H1 (cell line): ENCODE measurements around the gene GNG12. TPM values are rescaled to one million over a fixed set of nuclear protein-coding genes. Genes with fewer than 3 reads are reported as not detected.

ENCODE experiments used
- CTCF ChIA-PET: fragments of 300-600 bp; sonication (Branson Sonifier 250); formaldehyde crosslinking; loops from one replicate; lab custom pipeline; 2021; ENCODE audit not compliant: partially characterized antibody; lab: Charles Lee
- POLR2A ChIA-PET: fragments of 300-600 bp; sonication (Branson Sonifier 250); formaldehyde crosslinking; loops from one replicate; lab custom pipeline; 2021; ENCODE audit warnings: inconsistent platforms; ENCODE audit not compliant: partially characterized antibody; lab: Charles Lee
- DNase-seq, 2 experiments: peaks; one replicate each; pipeline versions ENCODE4 v3.0.0 to v3.0.0-alpha.2; 2010 to 2022; ENCODE audit warnings: low spot score in 2 of 2, low read depth in 1 of 2, mixed read lengths in 1 of 2
- FAIRE-seq: peaks from 2 replicates; lab custom pipeline; 2011; peaks lifted over from hg19 to GRCh38; lab: Jason Lieb, UNC
- H2AFZ ChIP-seq: 2 replicates; pipeline ENCODE4 v1.8.1; 2012; ENCODE audit warnings: low read length, inconsistent platforms
- H2AK5ac ChIP-seq: 2 replicates; pipeline ENCODE4 v1.6.1; 2013; ENCODE audit warnings: low read depth, low read length
- H2BK120ac ChIP-seq: replicated peaks from 2 replicates; pipeline ENCODE3; 2013; ENCODE audit warnings: low read depth, low read length, inconsistent platforms
- H2BK12ac ChIP-seq: 2 replicates; pipeline ENCODE4 v1.6.1; 2013; ENCODE audit warnings: low read depth, low read length
- H2BK15ac ChIP-seq: 2 replicates; pipeline ENCODE4 v1.6.1; 2013; ENCODE audit warnings: low read length
- H2BK20ac ChIP-seq: 2 replicates; pipeline ENCODE4 v1.6.1; 2013; ENCODE audit warnings: low read length
- H2BK5ac ChIP-seq: 2 replicates; pipeline ENCODE4 v1.6.1; 2013; ENCODE audit warnings: low read depth, low read length
- H3K14ac ChIP-seq: 2 replicates; pipeline ENCODE4 v1.6.1; 2013; ENCODE audit warnings: inconsistent platforms; ENCODE audit not compliant: insufficient read length
- H3K18ac ChIP-seq: 2 replicates; pipeline ENCODE4 v1.6.1; 2013; ENCODE audit warnings: low read length; ENCODE audit errors: extremely low read depth
- H3K23ac ChIP-seq: 2 replicates; pipeline ENCODE4 v1.6.1; 2013; ENCODE audit warnings: inconsistent platforms; ENCODE audit not compliant: insufficient read length
- H3K23me2 ChIP-seq: 2 replicates; pipeline ENCODE4 v1.6.1; 2013; ENCODE audit warnings: low read depth, low read length
- H3K27ac ChIP-seq: 2 replicates; pipeline ENCODE4 v1.6.1; 2011; ENCODE audit warnings: low read depth, low read length, inconsistent platforms
- H3K27me3 ChIP-seq, 4 experiments: replicated peaks in 1 of 4; 1 replicate in 1 of 4; 2 replicates in 3 of 4; pipeline versions ENCODE4 v1.6.1 to v1.8.1; 2011 to 2013; ENCODE audit warnings: low read length in 3 of 4, mild to moderate bottlenecking in 3 of 4, inconsistent platforms in 2 of 4, mixed read lengths in 2 of 4, moderate library complexity in 1 of 4; ENCODE audit not compliant: control insufficient read depth in 3 of 4, insufficient read depth in 3 of 4; ENCODE audit errors: extremely low read depth in 1 of 4
- H3K36me3 ChIP-seq, 4 experiments: 2 replicates each; pipeline versions ENCODE4 v1.6.1 to v1.8.1; 2011 to 2013; ENCODE audit warnings: mild to moderate bottlenecking in 4 of 4, low read length in 3 of 4, moderate library complexity in 2 of 4, control low read depth in 1 of 4, inconsistent platforms in 1 of 4; ENCODE audit not compliant: insufficient read depth in 4 of 4, control insufficient read depth in 2 of 4
- H3K4ac ChIP-seq: replicated peaks from 2 replicates; pipeline ENCODE3; 2013; ENCODE audit warnings: low read length, low read depth, mixed read lengths, inconsistent platforms; ENCODE audit not compliant: insufficient read length
- H3K4me1 ChIP-seq, 4 experiments: replicated peaks in 1 of 4; 1 replicate in 1 of 4; 2 replicates in 3 of 4; pipeline versions ENCODE4 v1.6.1 to v1.8.1; 2011 to 2013; ENCODE audit warnings: low read length in 3 of 4, inconsistent platforms in 2 of 4, mixed read lengths in 1 of 4; ENCODE audit not compliant: insufficient read depth in 4 of 4, control insufficient read depth in 3 of 4
- H3K4me2 ChIP-seq, 2 experiments: 2 replicates each; pipeline versions ENCODE4 v1.6.1 to v1.8.1; 2011 to 2013; ENCODE audit warnings: low read depth in 2 of 2, low read length in 2 of 2, control low read depth in 1 of 2, inconsistent platforms in 1 of 2, mild to moderate bottlenecking in 1 of 2; ENCODE audit not compliant: insufficient read depth in 1 of 2
- H3K4me3 ChIP-seq, 4 experiments: fragments of 200-600, 300-600 bp in 1 of 4; sonication (generic), shearing (Covaris generic), sonication (Bioruptor Twin) in 1 of 4; 2 replicates each; pipeline versions ENCODE4 v1.5.1 to v1.8.1; 2011 to 2016; ENCODE audit warnings: low read length in 4 of 4, low read depth in 3 of 4, control low read depth in 2 of 4, inconsistent platforms in 2 of 4, mild to moderate bottlenecking in 2 of 4, mixed read lengths in 1 of 4, moderate library complexity in 1 of 4; ENCODE audit not compliant: insufficient read depth in 2 of 4; ENCODE audit errors: extremely low read depth in 1 of 4
- H3K56ac ChIP-seq: replicated peaks from 2 replicates; pipeline ENCODE3; 2013; ENCODE audit warnings: low read depth, mild to moderate bottlenecking, mixed read lengths, low read length, inconsistent platforms; ENCODE audit not compliant: insufficient read length
- H3K79me1 ChIP-seq: 2 replicates; pipeline ENCODE4 v1.6.1; 2013; ENCODE audit warnings: low read depth, low read length, control low read depth
- H3K79me2 ChIP-seq, 2 experiments: 2 replicates each; pipeline versions ENCODE4 v1.6.1 to v1.8.1; 2012 to 2013; ENCODE audit warnings: low read length in 2 of 2, mild to moderate bottlenecking in 2 of 2, inconsistent platforms in 1 of 2; ENCODE audit not compliant: insufficient read depth in 2 of 2, control insufficient read depth in 1 of 2
- H3K9ac ChIP-seq, 4 experiments: replicated peaks in 1 of 4; 1 replicate in 1 of 4; 2 replicates in 3 of 4; pipeline versions ENCODE4 v1.6.1 to v1.8.1; 2011 to 2013; ENCODE audit warnings: low read depth in 3 of 4, low read length in 3 of 4, control low read depth in 2 of 4, mild to moderate bottlenecking in 2 of 4, moderate library complexity in 2 of 4, inconsistent platforms in 1 of 4; ENCODE audit errors: extremely low read depth in 1 of 4
- H3K9me3 ChIP-seq, 2 experiments: 2 replicates each; pipeline versions ENCODE4 v1.6.1 to v1.8.1; 2012 to 2013; ENCODE audit warnings: mild to moderate bottlenecking in 2 of 2, moderate library complexity in 2 of 2, control low read depth in 1 of 2, inconsistent platforms in 1 of 2, low read depth in 1 of 2, low read length in 1 of 2, mixed read lengths in 1 of 2; ENCODE audit not compliant: insufficient read depth in 2 of 2
- H4K20me1 ChIP-seq, 2 experiments: replicated peaks in 1 of 2; 2 replicates each; pipeline versions ENCODE3 to v1.8.1; 2011 to 2013; ENCODE audit warnings: inconsistent platforms in 2 of 2, low read length in 2 of 2, mild to moderate bottlenecking in 1 of 2; ENCODE audit not compliant: insufficient read depth in 2 of 2, control insufficient read depth in 1 of 2
- H4K5ac ChIP-seq: 2 replicates; pipeline ENCODE4 v1.6.1; 2013; ENCODE audit warnings: low read length, low read depth, mixed read lengths, inconsistent platforms; ENCODE audit not compliant: insufficient read length
- H4K8ac ChIP-seq: 2 replicates; pipeline ENCODE4 v1.8.0; 2013; ENCODE audit warnings: mild to moderate bottlenecking, moderate library complexity, low read length, inconsistent platforms; ENCODE audit not compliant: insufficient read depth; ENCODE audit errors: extremely low read depth
- H4K91ac ChIP-seq: replicated peaks from 2 replicates; pipeline ENCODE3; 2013; ENCODE audit warnings: low read length, mixed read lengths, inconsistent platforms; ENCODE audit not compliant: insufficient read length
- CEBPB ChIP-seq: IDR thresholded peaks from 2 replicates; pipeline ENCODE4 v1.6.1; 2012; ENCODE audit warnings: low read depth, low read length
- CHD2 ChIP-seq: IDR thresholded peaks from 2 replicates; pipeline ENCODE4 v1.6.1; 2012; ENCODE audit warnings: low read length, improper control_type of control experiment
- CTBP2 ChIP-seq: IDR thresholded peaks from 2 replicates; pipeline ENCODE4 v1.7.0; 2011; ENCODE audit warnings: borderline replicate concordance, mild to moderate bottlenecking, moderate library complexity, mixed read lengths, low read length; ENCODE audit not compliant: insufficient read depth, insufficient read length
- EGR1 ChIP-seq: IDR thresholded peaks from 2 replicates; pipeline ENCODE4 v1.6.1; 2011; ENCODE audit warnings: low read depth, low read length, borderline replicate concordance
- JUN ChIP-seq: IDR thresholded peaks from 2 replicates; pipeline ENCODE4 v1.6.1; 2011; ENCODE audit warnings: low read depth, mild to moderate bottlenecking, improper control_type of control experiment, low read length
- JUND ChIP-seq: IDR thresholded peaks from 2 replicates; pipeline ENCODE4 v1.6.1; 2011; ENCODE audit warnings: mild to moderate bottlenecking, improper control_type of control experiment, low read length
- KDM1A ChIP-seq: fragments of 200-600, 300-600 bp; sonication (generic); IDR thresholded peaks from 2 replicates; pipeline ENCODE4 v1.7.1; 2016; ENCODE audit warnings: mild to moderate bottlenecking, low read length, borderline replicate concordance
- POLR2A ChIP-seq, 2 experiments: IDR thresholded peaks; 1 replicate in 1 of 2; 2 replicates in 1 of 2; pipeline ENCODE4 v1.6.1; 2011; ENCODE audit warnings: low read depth in 2 of 2, low read length in 2 of 2, mild to moderate bottlenecking in 2 of 2; ENCODE audit errors: control extremely low read depth in 1 of 2
- POLR2AphosphoS5 ChIP-seq: IDR thresholded peaks from 2 replicates; pipeline ENCODE4 v1.6.1; 2011; ENCODE audit warnings: low read depth, low read length
- RFX5 ChIP-seq: IDR thresholded peaks from 2 replicates; pipeline ENCODE4 v1.6.1; 2011; ENCODE audit warnings: low read depth, low read length, improper control_type of control experiment, borderline replicate concordance
- SIRT6 ChIP-seq: IDR thresholded peaks from one replicate; pipeline ENCODE4 v1.7.1; 2012; ENCODE audit warnings: low read length, inconsistent platforms
- SP2 ChIP-seq: IDR thresholded peaks from 2 replicates; pipeline ENCODE4 v1.6.1; 2012; ENCODE audit warnings: mild to moderate bottlenecking, low read length, inconsistent platforms
- SUZ12 ChIP-seq: fragments of 200-600 bp; sonication (generic); IDR thresholded peaks from 2 replicates; pipeline ENCODE4 v1.6.1; 2012; ENCODE audit warnings: mild to moderate bottlenecking, inconsistent platforms, low read length, moderate library complexity, mixed read lengths
- YY1 ChIP-seq: IDR thresholded peaks from 2 replicates; pipeline ENCODE4 v1.6.1; 2011; ENCODE audit warnings: low read depth, mild to moderate bottlenecking, low read length
- WGBS, 2 experiments: shearing (Covaris generic) in 1 of 2; methylation state at CpG; one replicate each; pipeline versions ENCODE4 v1.1.6 to v1.1.7; 2013 to 2015; ENCODE audit warnings: low lambda C conversion rate in 2 of 2, mixed read lengths in 2 of 2, inconsistent platforms in 1 of 2, low coverage in 1 of 2, missing lambda C conversion rate in 1 of 2; ENCODE audit not compliant: insufficient replicate concordance in 2 of 2, insufficient coverage in 1 of 2, insufficient read length in 1 of 2; ENCODE audit errors: extremely low coverage in 1 of 2, missing lambda C conversion rate in 1 of 2; 5-methylcytosine and 5-hydroxymethylcytosine counted together
- polyA plus RNA-seq, 7 experiments: library from polyadenylated mRNA; depleted of rRNA in 3 of 7; stranded (reverse) in 5 of 7; unstranded in 2 of 7; fragments of >200 nt in 5 of 7; fragments of 200-250 nt in 2 of 7; gene quantifications; 1 replicate in 5 of 7; 2 replicates in 1 of 7; 4 replicates in 1 of 7; pipeline versions ENCODE4 v1.2.1 to v1.2.3, GENCODE V29; 2011 to 2013; ENCODE audit warnings: missing spikeins in 2 of 7, mixed read lengths in 2 of 7
- total RNA-seq: library from RNA; stranded (reverse); fragmentation: NEBNext Ultra II Directional; extraction: Animal tissue kit (Norgen Biotek cat#: 25700); gene quantifications from 2 replicates; pipeline ENCODE4 v1.2.1, GENCODE V29; 2021

GNG12 gene
- total and polyA plus RNA-seq, 2 of the 8 experiments (the other 6 are each of a cell fraction or from before 2014, with no cell fraction given): 11.4 to 35.8 TPM

DNA sequence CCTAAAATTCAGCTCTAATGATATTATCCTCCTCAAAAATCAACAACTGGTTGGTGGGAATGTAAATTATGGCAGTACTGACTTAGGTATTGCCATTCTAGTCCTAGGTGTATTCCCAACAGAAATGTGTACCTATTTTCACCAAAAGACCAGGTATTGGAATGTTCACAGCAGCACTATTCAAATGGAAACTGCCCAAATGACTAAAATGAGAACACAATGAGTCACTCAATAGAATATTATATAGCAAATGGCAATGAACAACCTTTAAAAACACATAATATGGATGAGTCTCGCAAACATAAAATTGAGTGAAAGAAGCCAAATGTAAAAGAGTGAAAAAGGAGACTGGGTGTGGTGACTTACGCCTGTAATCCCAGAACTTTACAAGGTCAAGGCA is 103.4 kb downstream of the GNG12 start:
- H3K18ac ChIP-seq: no peak overlapping the region
- H2AFZ ChIP-seq: no peak overlapping the region
- H3K4me2 ChIP-seq: no peak overlapping the region
- H2BK12ac ChIP-seq: no peak overlapping the region
- FAIRE-seq (no peak), DNase-seq (no peak)
- no peak overlapping the region for H3K56ac ChIP-seq
- H3K36me3 ChIP-seq: no peaks in the 10 kb centered on the region
- no peak overlapping the region for H3K4ac ChIP-seq
- ChIA-PET CTCF (interaction anchor here (0.9 to 1.0 kb wide), 2 partner anchors 12 to 168 kb away, joined by 3 to 4 read pairs; no protein-coding TSS in a partner anchor), POLR2A (no interaction called here)
- no peak overlapping the region for H3K27ac ChIP-seq
- no peaks in the 10 kb centered on the region; the same call in 1 of the 2 replicates for H3K79me1 ChIP-seq
- no peaks in the 10 kb centered on the region for H4K20me1 ChIP-seq
- no peak overlapping the region for H3K4me3 ChIP-seq
- H2BK5ac ChIP-seq: no peak overlapping the region
- no peak overlapping the region for H4K91ac ChIP-seq
- H3K23ac ChIP-seq: no peak overlapping the region
- H4K5ac ChIP-seq: no peak overlapping the region
- no peak overlapping the region for H2BK20ac ChIP-seq
- no peak overlapping the region for H3K14ac ChIP-seq
- H3K79me2 ChIP-seq: no peaks in the 10 kb centered on the region
- no peak overlapping the region for H2BK120ac ChIP-seq
- WGBS, 2 experiments: 90% methylated on average over 2 of the region's 2 CpGs; no CpG with 5 or more reads in 1 of the 2 experiments
- H3K4me1 ChIP-seq: peaks cover 0 to 5% (median 0%) of the 10 kb centered on the region in 4 experiments; a peak in 1 of 7 replicates
- no peak overlapping the region for H3K9ac ChIP-seq
- H3K23me2 ChIP-seq: no peaks in the 10 kb centered on the region
- H3K27me3 ChIP-seq: no peaks in the 10 kb centered on the region
- no peak overlapping the region for H2AK5ac ChIP-seq
- no peak overlapping the region for H4K8ac ChIP-seq
- no peak overlapping the region for H2BK15ac ChIP-seq
- H3K9me3 ChIP-seq: no peaks in the 10 kb centered on the region
- no peak for TF ChIP-seq KDM1A
- no peak for TF ChIP-seq EGR1
- TF ChIP-seq CTBP2: no peak
- no peak for TF ChIP-seq SP2
- TF ChIP-seq JUN: no peak
- no peak for TF ChIP-seq RFX5
- TF ChIP-seq SIRT6: no peak
- TF ChIP-seq CEBPB: no peak
- TF ChIP-seq CHD2: no peak
- no peak for TF ChIP-seq SUZ12
- no peak for TF ChIP-seq POLR2AphosphoS5
- TF ChIP-seq YY1: no peak
- no peak for TF ChIP-seq POLR2A (IDR thresholded peaks at IDR 0.05; ENCODE audit: control extremely low read depth in 1 of 2, low read depth in 2 of 2, low read length in 2 of 2)
- no peak for TF ChIP-seq JUND
